HL-60 (cell line): ENCODE data around the gene PDK2.

Source experiments
- DNase-seq, 2 experiments: peaks; one replicate each; pipeline ENCODE4 v3.0.0-alpha.2; 2010 to 2020; ENCODE audit warnings: low read depth in 1 of 2, low spot score in 1 of 2
- H3K27ac ChIP-seq: fragments of 250-450 bp; sonication (Bioruptor Pico); replicated peaks from 2 replicates; pipeline ENCODE4 v1.5.1; 2020; ENCODE audit warnings: mild to moderate bottlenecking, moderate library complexity
- H3K27me3 ChIP-seq: fragments of 250-450 bp; sonication (Bioruptor Pico); 2 replicates; pipeline ENCODE4 v1.5.1; 2021; ENCODE audit warnings: mild to moderate bottlenecking, moderate library complexity; ENCODE audit not compliant: insufficient read depth, poor library complexity, severe bottlenecking
- H3K4me3 ChIP-seq: replicated peaks from 2 replicates; pipeline ENCODE4 v1.5.1; 2011; ENCODE audit warnings: mild to moderate bottlenecking, control low read depth, low read length; ENCODE audit not compliant: insufficient read depth
- GABPA ChIP-seq: IDR thresholded peaks from 2 replicates; pipeline ENCODE4 v1.6.1; 2012; ENCODE audit warnings: low read depth
- POLR2AphosphoS5 ChIP-seq: IDR thresholded peaks from 2 replicates; pipeline ENCODE4 v1.6.1; 2012; ENCODE audit warnings: low read depth
- SPI1 ChIP-seq: IDR thresholded peaks from 2 replicates; pipeline ENCODE4 v1.6.1; 2012; ENCODE audit warnings: low read depth, mild to moderate bottlenecking, borderline replicate concordance
- TF ChIP-seq, protein P1 (sequence below): IDR thresholded peaks from one replicate; pipeline ENCODE4 v1.5.1; 2011; ENCODE audit warnings: low read length, control low read depth, inconsistent platforms; ENCODE audit not compliant: insufficient read depth
- TF ChIP-seq, protein P2 (sequence below): IDR thresholded peaks from 2 replicates; pipeline ENCODE4 v1.6.1; 2012; ENCODE audit warnings: low read depth; ENCODE audit not compliant: insufficient replicate concordance

PDK2 gene

DNA sequence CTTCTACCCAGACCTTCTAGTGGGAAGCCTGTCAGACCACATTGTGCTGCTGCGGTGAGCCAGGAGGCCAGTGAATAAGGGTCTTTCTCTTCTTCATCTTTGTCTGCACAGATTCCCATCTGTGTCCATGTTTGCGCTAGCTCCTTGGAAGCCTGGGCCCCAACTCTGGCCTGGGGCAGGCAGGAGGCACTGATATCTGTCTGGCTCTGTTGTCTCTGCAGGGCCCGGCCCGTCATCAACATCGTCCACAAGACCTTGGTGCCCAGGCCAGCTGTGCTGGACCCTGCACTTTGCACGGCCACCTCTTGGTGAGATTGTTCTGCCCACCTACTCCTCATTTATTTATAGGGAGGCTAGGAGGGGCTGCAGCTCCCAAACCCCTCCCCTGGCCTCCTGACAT, 20.9 kb upstream of the PDK2 start:
- no peak for DNase-seq
- H3K4me3 ChIP-seq: no peak overlapping the region
- H3K27me3 ChIP-seq: peaks cover 11% of the 10 kb centered on the region
- no peak overlapping the region for H3K27ac ChIP-seq
- TF ChIP-seq, protein P1, sequence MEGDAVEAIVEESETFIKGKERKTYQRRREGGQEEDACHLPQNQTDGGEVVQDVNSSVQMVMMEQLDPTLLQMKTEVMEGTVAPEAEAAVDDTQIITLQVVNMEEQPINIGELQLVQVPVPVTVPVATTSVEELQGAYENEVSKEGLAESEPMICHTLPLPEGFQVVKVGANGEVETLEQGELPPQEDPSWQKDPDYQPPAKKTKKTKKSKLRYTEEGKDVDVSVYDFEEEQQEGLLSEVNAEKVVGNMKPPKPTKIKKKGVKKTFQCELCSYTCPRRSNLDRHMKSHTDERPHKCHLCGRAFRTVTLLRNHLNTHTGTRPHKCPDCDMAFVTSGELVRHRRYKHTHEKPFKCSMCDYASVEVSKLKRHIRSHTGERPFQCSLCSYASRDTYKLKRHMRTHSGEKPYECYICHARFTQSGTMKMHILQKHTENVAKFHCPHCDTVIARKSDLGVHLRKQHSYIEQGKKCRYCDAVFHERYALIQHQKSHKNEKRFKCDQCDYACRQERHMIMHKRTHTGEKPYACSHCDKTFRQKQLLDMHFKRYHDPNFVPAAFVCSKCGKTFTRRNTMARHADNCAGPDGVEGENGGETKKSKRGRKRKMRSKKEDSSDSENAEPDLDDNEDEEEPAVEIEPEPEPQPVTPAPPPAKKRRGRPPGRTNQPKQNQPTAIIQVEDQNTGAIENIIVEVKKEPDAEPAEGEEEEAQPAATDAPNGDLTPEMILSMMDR: no peak
- TF ChIP-seq, protein P2, sequence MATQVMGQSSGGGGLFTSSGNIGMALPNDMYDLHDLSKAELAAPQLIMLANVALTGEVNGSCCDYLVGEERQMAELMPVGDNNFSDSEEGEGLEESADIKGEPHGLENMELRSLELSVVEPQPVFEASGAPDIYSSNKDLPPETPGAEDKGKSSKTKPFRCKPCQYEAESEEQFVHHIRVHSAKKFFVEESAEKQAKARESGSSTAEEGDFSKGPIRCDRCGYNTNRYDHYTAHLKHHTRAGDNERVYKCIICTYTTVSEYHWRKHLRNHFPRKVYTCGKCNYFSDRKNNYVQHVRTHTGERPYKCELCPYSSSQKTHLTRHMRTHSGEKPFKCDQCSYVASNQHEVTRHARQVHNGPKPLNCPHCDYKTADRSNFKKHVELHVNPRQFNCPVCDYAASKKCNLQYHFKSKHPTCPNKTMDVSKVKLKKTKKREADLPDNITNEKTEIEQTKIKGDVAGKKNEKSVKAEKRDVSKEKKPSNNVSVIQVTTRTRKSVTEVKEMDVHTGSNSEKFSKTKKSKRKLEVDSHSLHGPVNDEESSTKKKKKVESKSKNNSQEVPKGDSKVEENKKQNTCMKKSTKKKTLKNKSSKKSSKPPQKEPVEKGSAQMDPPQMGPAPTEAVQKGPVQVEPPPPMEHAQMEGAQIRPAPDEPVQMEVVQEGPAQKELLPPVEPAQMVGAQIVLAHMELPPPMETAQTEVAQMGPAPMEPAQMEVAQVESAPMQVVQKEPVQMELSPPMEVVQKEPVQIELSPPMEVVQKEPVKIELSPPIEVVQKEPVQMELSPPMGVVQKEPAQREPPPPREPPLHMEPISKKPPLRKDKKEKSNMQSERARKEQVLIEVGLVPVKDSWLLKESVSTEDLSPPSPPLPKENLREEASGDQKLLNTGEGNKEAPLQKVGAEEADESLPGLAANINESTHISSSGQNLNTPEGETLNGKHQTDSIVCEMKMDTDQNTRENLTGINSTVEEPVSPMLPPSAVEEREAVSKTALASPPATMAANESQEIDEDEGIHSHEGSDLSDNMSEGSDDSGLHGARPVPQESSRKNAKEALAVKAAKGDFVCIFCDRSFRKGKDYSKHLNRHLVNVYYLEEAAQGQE: no peak
- TF ChIP-seq POLR2AphosphoS5 (no peak), GABPA (no peak), SPI1 (no peak)

DNA sequence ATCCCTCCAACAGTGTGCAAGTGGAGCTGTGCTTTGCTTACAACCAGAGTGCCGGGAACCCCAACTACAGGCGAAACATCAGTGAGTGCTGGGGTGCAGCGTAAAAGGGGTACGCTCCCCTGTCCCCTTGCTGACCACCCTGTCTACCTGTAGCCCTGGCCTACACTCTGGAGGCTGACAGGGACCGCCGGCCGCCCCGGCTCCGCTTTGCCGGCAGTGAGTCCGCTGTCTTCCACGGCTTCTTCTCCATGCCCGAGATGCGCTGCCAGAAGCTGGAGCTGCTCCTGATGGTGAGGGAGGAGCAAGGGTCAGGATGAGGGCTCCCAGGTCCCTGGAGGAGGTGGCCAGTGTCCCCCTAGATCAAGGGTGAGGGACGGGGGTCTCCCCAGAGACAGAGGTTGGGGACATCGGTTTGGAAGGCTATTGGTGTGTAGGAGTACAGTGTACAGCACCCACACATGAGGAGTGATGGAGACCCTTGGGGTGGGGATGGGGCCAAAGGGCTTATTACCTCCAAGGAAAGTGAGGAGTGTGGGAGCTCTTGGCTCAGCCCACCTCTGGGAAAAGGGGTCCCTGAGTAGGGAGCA, 19.6 kb upstream of the PDK2 start:
- no peak for DNase-seq
- TF ChIP-seq, protein P2: no peak
- TF ChIP-seq, protein P1: no peak
- peaks cover 11% of the 10 kb centered on the region for H3K27me3 ChIP-seq
- no peak overlapping the region for H3K4me3 ChIP-seq
- H3K27ac ChIP-seq: no peak overlapping the region

DNA sequence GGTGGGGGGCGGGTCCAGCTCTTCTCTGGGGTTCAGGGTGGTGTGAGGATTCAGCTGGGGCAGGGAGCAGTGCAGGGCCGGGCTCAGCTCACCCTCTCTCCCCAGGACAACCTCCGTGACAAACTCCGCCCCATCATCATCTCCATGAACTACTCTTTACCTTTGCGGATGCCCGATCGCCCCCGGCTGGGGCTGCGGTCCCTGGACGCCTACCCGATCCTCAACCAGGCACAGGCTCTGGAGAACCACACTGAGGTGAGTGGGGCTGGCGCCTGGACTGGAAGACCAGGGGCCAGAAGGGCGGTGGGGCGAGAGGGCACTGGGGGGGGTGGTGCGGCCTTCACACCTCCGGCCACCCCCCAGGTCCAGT, 18.9 kb upstream of the PDK2 start:
- H3K27ac ChIP-seq: no peak overlapping the region
- H3K4me3 ChIP-seq: no peak overlapping the region
- TF ChIP-seq, protein P2: no peak
- TF ChIP-seq GABPA (no peak), SPI1 (no peak)
- H3K27me3 ChIP-seq: peaks cover 11% of the 10 kb centered on the region
- no peak for DNase-seq
